Fibroblast of skin of abdomen (primary cell): Measurements from ENCODE around the gene NFIB.
A peak's percentile ranks its signal among the peaks of the same experiment; 100 is the strongest.

Experiments
- DNase-seq: peaks from one replicate; pipeline ENCODE4 v3.0.0-alpha.2; 2013

NFIB gene

GRCh38 chr9:14180093-14180959, 133.6 kb downstream of the NFIB start:
- DNase-seq = no peak

DNA sequence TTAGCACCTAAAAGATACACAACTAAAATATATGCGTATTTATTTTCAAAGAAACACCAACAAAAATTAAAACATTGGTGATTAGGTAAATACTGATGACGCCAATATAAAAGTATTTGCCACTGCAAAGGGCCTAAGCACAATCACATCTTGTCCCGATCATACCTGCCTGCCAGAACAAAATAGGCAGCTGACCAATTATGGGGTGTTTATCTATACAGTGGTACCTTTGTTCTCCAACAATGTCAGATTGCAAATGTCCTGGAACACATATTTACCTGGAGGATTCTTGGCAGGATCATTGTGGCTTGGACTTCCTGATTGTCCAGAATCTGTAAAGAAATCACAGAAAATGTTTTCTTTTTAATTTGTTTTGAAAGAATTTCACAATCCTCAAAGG, 134.5 kb downstream of the NFIB start:
- no peak for DNase-seq

DNA sequence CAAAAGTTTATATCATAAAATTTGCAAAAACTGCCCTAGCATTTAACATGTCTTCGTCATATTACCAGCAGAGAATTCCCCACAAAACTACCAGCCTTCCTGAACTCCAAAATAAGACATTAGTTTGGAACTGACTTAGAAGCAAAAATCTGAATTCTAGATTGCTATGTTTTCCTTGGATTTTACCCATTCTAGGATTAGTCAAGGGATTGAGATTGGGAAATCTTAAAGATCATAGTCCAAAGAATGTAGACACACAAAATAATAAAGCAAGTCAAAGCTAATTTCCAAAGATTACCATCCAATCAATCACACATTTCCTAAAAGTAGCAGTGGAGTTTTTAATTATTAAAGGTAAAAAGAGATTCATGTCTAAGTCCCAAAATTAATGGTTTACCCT, 138.2 kb downstream of the NFIB start:
- DNase-seq = no peak

DNA sequence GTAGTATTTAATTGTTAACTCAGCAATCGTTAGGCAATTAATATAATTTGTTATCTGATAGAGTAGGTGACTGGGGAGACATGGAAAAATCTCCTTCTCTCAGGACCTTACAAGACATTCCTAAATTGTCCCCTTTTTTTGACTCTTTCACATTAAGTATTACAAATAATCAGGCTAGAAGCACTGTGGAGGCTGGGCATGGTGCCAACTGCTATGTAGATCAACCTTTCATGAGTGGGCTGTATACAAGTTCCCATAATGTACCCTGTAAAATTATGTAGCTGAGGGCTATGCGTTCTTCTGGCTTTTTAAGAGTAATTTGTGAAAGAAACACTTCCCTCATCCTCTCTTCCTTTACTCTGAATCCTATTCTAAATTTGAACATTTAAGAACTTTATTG, 140.2 kb downstream of the NFIB start:
- DNase-seq = no peak

- peak; percentile 73 for DNase-seq
These were observed 142.9 kb downstream of the NFIB start for GRCh38 chr9:14170973-14171596.

GRCh38 chr9:14170392-14170931, 143.5 kb downstream of the NFIB start:
- no peak for DNase-seq

DNA sequence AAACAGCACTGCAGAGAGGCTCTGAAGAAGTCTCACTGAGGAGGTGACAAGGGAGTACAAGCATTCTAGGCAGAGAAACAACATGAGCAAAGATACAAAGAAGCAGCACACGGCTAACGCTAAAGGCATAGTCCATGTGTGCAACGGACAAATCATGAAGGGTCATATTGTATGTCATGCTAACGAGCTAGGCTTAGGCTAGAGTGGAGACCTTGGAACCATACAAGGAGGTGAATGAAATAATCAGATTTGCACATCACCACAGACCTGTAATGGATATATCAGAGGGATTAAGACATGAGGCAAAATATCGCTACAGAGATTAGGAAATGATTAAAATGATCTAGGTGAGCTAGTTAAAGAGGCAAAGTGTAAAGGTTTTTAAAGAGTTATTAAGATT, 145.6 kb downstream of the NFIB start:
- no peak for DNase-seq

GRCh38 chr9:14165376-14166035, 148.4 kb downstream of the NFIB start:
- no peak for DNase-seq

- DNase-seq = no peak
These were observed 149.0 kb downstream of the NFIB start for GRCh38 chr9:14164908-14165307.

DNA sequence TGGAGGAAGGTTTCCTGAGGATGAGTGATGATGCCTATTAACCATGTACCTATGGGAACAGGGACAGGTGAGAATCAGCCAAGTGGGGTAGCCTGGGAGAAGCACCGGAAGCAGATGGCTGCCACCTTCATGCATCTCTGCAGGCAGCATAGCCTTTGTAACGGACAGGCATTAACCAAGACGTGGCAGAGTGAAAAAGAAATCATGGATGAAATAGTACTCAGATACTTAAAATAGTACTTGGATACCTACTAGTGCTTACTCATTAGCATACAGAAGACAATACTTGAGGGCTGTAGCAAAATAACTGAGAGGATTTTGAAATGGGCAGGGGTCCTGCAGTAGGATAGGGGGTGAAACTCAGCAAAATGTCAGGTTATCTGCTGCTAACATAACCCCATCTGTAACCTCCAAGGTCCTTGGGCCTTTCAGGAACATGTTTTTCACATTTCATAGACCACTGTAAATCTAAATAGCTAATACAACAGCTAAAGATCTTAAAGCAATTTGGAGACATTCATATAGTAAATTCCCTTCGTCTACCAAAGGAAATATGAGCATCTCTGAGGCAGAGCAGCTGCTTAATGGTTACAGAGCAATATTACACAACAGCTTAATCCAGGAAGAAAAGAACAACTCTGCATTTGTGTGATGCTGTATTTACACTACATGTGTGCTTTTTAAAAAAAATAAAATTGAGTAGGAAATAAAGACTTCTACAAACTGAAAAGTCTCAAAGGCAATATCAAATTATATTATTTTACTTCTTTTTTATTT, 154.3 kb downstream of the NFIB start:
- DNase-seq = no peak

- peak; percentile 62 for DNase-seq
These were observed 155.0 kb downstream of the NFIB start for GRCh38 chr9:14158916-14159315.

- no peak for DNase-seq
These were observed 155.7 kb downstream of the NFIB start for GRCh38 chr9:14158136-14158813.

- DNase-seq = no peak
These were observed 156.8 kb downstream of the NFIB start for GRCh38 chr9:14157191-14157590.

GRCh38 chr9:14156046-14156445, 157.9 kb downstream of the NFIB start:
- DNase-seq = no peak

DNA sequence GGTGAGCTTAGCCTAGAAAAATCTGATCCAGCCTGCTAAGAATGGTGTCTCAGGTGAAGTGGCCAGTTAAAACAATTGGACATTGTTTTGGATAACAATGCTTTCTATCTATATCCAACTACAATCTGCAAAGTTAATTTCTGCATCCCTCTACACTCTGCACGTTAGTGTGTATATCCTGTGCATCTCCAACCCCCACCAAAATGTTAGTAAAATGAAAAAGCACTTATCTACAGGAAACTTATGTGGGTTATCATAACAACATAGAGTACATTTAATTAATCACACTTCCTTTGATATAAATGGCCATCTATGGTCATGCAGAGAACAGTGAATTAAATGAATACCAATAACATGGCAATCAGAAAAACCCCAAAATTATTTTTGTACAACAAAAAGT, 158.7 kb downstream of the NFIB start:
- DNase-seq = no peak

- peak; percentile 49 for DNase-seq
These were observed 160.6 kb downstream of the NFIB start for GRCh38 chr9:14153310-14153720.

GRCh38 chr9:14151451-14151850, 162.5 kb downstream of the NFIB start:
- DNase-seq = no peak

GRCh38 chr9:14148501-14149103, 165.3 kb downstream of the NFIB start:
- DNase-seq = no peak

- no peak for DNase-seq
These were observed 166.2 kb downstream of the NFIB start for GRCh38 chr9:14147738-14148137.

DNA sequence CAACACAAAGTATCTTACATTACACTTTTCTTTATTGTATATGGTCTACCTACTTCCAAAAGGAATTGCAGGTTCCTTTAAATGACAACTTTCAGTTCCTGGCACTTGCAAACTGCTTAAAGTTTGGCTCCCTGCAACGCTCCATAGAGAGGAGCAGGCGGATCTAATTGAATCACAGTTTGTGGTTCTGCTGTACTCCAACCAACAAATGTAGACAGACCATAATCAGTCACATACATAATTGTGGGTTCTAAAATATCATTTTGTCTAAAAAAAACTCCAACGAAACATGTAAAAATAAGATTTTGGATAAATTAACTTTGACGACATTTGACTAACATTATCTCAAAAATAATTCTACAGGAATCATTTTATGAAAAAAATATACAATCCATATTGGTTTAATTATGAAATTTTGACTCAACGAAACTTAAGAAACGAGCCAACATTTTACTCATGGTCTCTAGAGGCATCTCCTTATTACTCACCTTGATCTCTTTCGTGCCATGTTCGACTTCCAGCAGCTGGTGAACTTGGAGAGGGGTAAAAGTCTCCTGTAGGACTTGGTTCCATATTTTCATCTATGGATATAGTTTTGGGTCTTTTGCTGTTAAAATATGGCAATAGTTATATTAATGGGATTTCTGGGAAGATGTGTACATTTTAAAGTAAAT, 167.6 kb downstream of the NFIB start:
- DNase-seq = peak; percentile 45

- no peak for DNase-seq
These were observed 169.7 kb downstream of the NFIB start for GRCh38 chr9:14144215-14144614.
